Glutamatergic neuron (in vitro differentiated cells): ENCODE measurements around the gene CTLA4. TPM values are rescaled to one million over a fixed set of nuclear protein-coding genes. Genes with fewer than 3 reads are reported as not detected.

Source experiments
- DNase-seq: peaks from one replicate; pipeline ENCODE4 v3.0.0; 2022
- H3K27ac Mint-ChIP-seq: one replicate; pipeline ENCODE4 v1.8.0; 2020; ENCODE audit warnings: mild to moderate bottlenecking, mixed read lengths, inconsistent platforms; ENCODE audit not compliant: unreplicated experiment
- H3K27me3 Mint-ChIP-seq: one replicate; pipeline ENCODE4 v1.8.0; 2020; ENCODE audit warnings: mild to moderate bottlenecking, moderate library complexity, mixed read lengths, inconsistent platforms; ENCODE audit not compliant: unreplicated experiment
- H3K36me3 Mint-ChIP-seq: one replicate; pipeline ENCODE4 v1.8.0; 2020; ENCODE audit warnings: mild to moderate bottlenecking, mixed read lengths, inconsistent platforms; ENCODE audit not compliant: unreplicated experiment
- H3K4me1 Mint-ChIP-seq: one replicate; pipeline ENCODE4 v1.8.0; 2020; ENCODE audit warnings: mild to moderate bottlenecking, low read depth, mixed read lengths, inconsistent platforms; ENCODE audit not compliant: unreplicated experiment
- H3K4me3 Mint-ChIP-seq: one replicate; pipeline ENCODE4 v1.8.0; 2020; ENCODE audit warnings: mild to moderate bottlenecking, mixed read lengths, inconsistent platforms; ENCODE audit not compliant: unreplicated experiment
- H3K9me3 Mint-ChIP-seq: one replicate; pipeline ENCODE4 v1.8.0; 2020; ENCODE audit warnings: mild to moderate bottlenecking, moderate library complexity, mixed read lengths, inconsistent platforms; ENCODE audit not compliant: unreplicated experiment
- CTCF ChIP-seq: fragments of 200-600 bp; sonication (generic); IDR thresholded peaks from one replicate; pipeline ENCODE4 v1.5.0; 2021; ENCODE audit not compliant: partially characterized antibody, unreplicated experiment
- total RNA-seq: library from RNA; stranded (reverse); fragmentation: NEBNext Ultra II Directional; extraction: Animal tissue kit (Norgen Biotek cat#: 25700); gene quantifications from one replicate; pipeline ENCODE4 v1.2.1, GENCODE V29; 2021; ENCODE audit not compliant: unreplicated experiment

The CTLA4 gene
- total RNA-seq, 1 donor from 2014 or later = not detected

GRCh38 chr2:203918264-203918663 is 50.7 kb downstream of the CTLA4 start:
- no peak for DNase-seq
- H3K4me1 Mint-ChIP-seq = no peaks in the 10 kb centered on the region

GRCh38 chr2:203918839-203919238 is 51.3 kb downstream of the CTLA4 start:
- DNase-seq = no peak
- no peak overlapping the region for H3K4me3 Mint-ChIP-seq
- TF ChIP-seq CTCF = no peak
- peaks cover 2% of the 10 kb centered on the region for H3K9me3 Mint-ChIP-seq
- no peaks in the 10 kb centered on the region for H3K27me3 Mint-ChIP-seq
- H3K4me1 Mint-ChIP-seq = no peaks in the 10 kb centered on the region
- no peaks in the 10 kb centered on the region for H3K36me3 Mint-ChIP-seq
- no peak overlapping the region for H3K27ac Mint-ChIP-seq

More at GRCh38 chr2:203918264-203918663, 50.7 kb downstream of the CTLA4 start:
- Mint-ChIP-seq H3K36me3 (no peaks in the 10 kb centered on the region), H3K9me3 (peaks cover 2% of the 10 kb centered on the region), H3K4me3 (no peak overlapping the region), H3K27me3 (no peaks in the 10 kb centered on the region), H3K27ac (no peak overlapping the region)
- no peak for TF ChIP-seq CTCF

Other genes starting within 250 kb of the CTLA4 start
- gene CD28, start 161.1 kb upstream of the CTLA4 start, total RNA-seq = not detected
- not detected for gene ICOS, start 69.0 kb downstream of the CTLA4 start, total RNA-seq